ENCODE measurements around the gene DIAPH1.
A peak's percentile ranks its signal among the peaks of the same experiment; 100 is the strongest.

The DIAPH1 gene

DNA sequence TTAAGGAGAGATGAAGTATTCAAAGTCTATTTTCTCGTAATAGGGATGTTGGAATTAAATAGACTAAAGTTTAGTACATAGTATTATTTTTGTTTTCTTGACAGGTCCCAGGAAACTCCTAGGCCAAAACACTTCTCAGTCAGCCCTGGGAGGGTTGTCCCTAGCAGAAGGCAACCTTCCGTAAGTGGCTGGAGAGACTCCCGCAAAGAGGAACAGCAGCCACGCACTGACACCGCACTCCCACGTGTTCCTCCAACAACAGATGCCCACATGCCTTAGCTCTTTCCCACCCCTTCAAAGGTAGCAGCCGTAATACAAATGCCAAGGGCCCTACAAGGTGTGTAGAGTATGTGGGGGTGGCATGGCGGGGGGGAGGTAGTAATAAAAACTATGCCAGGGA is 101.5 kb downstream of the DIAPH1 start:
- no peak for DNase-seq

DNA sequence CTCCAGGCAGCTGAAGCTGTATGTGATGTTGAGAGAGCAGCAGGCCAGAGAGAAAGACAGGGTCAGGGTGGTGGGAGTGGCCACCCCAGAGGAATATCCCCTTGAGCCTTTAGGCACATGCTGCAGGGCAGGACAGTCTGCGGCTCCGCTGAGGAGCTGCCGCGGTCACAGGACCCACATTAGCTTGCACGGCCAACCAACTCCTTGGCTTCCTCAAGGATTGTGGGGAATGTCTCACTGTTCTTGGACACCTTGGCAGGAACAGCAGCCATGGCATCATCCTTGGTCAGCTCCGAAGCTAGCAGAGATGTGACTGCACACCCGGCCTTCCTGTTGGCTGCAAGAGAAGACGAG is 102.2 kb downstream of the DIAPH1 start:
- no peak for DNase-seq

DNA sequence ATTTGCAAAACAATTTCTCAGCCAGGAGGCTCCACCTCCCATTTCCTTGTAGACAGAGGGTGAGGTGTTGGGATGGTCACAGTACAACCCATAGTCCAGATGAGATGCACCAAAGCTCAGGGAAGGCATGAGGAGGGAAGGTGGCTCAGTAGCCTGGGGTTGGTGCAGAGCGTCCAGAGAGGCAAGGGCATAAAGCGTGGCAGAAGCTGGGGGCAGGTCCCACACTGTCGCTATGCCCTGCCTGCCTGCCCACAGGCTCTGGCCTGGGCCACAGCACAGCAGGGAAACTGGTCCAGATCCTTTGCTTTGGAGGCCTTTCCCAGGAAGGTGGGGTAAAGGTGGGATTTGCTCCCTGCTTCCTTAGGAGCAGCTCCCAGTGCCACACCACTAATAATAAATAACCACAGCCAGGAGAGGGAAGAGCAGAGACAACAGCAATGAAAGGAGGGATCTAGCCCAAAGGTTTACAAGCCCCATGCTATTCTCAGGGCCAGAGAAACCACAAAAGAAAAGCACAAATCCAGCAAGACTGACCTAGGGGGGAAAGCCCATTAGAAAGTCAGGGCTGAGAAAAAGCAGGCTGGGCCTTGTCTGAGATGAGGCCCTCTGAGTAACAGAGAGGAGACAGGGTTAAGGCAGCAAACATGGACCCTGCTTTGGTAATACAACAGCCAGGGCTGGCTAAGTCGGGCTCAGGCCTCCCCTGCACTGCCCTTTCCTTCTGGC is 102.7 kb downstream of the DIAPH1 start:
- no peak for DNase-seq

DNA sequence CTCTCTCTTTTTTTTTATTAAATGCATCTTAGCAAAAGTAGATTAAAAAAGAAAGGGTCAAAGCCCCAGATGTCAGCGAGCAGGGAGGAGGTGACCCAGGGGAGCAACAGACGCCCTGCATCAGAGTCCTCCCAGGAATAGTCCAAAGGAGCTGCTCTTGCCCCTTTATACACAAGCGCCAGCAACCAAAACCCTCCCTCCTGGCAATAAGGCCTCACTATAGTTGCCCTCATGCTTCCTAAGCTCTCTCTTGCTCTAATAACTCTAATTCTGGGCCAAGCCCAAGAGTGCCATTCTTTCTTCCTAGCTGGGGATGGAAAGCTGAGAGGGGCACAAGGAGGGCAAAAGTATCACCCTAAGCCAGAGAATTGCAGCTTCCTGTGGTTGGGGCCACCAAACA is 103.7 kb downstream of the DIAPH1 start:
- no peak for DNase-seq

DNA sequence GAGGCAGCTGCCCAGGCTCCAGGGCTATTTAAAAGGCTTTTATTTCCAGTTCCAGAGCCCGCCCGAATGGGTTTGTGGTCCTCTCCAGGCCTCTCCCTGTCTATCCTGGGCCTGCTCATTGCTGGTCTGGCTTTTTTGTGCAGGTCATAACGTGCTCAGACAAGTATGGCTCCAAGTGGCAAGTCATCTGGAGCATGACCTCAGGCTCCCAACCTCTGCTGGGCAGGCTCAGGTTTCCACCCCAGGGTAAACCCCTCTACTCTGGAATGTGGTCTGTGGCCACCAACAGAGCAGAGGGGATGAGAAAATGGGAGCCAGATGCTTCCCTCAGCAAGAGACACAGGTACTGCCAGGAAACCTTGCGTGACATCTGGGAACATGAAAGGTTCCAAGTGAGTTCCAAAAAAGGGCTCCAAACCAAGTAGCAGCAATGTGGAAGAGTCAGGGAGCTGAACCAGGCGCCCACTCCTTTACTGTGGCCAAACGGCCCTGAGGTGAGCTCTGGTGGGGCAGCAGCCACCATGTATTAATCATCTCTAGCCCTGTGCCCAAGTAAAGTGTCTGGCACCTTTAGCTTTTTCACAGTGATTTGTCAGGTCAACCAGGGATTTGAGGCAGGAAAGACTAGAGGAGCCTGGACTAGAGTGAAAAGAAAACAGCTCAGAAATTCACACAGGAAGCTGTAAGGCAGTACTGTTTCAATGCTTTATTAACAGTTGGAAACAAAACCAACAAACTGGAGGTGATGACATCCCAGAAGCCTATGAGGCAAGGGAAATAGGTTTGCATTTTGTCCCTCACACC is 104.3 kb downstream of the DIAPH1 start:
- DNase-seq, result no peak

DNA sequence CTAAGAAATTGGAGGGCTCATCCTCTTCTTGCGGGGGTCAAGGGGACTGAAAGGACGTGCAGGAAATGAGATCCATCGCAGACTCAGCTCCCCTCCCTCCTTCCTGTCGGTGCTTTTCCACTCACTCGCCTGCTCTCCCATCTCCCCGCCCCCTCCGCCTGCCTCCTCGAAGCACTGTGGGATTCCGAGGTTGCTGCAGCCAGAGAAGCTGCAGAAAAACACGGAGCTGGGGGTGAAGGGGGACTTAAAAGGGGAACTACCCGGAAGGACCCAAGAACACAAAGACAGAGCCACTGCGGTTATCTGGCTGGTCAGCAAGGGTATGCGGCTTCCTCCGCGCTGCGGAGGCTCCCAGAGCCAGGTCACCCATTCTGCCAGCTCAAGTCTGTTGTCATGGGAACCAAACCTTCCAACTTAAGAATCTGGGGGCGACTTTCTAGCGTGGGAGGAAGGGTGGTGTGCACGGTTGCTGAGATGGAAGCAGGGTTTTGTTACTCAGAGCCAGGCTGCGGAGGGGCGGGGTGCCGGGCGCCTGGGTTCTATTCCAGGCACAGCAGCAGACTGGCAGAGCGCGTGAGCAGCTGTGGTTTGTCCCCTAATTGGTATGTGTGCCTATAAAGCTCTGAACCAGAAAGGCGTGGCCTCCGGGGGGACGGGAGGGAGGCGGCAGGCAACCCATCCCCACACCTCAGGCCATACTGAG is 105.0 kb downstream of the DIAPH1 start:
- DNase-seq, result peak; percentile 70 to 80

DNA sequence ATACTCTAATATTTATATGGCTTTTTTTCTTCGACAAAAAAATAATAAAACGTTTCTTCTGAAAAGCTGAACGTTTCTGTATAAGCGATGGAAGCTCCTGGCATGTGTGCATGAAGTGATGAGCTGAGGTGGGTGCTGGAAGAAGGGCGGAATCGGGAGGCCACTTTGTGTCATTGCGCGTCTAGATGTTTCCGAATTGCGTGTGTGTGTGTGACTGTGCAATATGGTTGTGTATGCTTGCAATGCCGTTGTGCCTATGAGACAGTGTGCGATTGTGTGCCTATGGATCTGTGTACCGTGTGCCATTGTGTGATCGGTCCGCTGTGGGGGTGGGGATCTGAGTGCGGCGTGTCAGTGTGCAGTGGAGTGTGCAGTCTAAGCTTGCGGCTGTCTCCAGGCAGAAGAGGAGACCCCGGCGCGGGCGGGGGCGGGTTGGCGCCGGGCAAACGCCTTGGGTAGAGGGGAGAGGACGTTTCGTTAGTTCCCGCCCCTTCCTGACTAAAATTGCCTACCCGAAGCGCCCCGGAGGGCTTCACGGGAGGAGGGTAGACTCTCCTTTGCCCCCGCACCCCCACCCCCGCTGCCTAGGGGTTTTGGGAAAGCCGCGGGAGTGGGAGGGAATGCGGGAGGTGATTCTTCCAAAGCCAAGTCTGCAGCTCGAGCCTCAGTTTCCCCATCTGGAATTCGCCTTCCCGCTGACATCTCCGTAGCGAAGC is 105.7 kb downstream of the DIAPH1 start:
- DNase-seq, result peak; percentile 22 to 39

DNA sequence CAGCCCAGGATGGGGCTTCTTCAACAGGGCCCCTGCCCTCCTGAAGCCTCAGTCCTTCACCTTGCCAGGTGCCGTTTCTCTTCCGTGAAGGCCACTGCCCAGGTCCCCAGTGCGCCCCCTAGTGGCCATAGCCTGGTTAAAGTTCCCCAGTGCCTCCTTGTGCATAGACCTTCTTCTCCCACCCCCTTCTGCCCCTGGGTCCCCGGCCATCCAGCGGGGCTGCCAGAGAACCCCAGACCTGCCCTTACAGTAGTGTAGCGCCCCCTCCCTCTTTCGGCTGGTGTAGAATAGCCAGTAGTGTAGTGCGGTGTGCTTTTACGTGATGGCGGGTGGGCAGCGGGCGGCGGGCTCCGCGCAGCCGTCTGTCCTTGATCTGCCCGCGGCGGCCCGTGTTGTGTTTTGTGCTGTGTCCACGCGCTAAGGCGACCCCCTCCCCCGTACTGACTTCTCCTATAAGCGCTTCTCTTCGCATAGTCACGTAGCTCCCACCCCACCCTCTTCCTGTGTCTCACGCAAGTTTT is 106.3 kb downstream of the DIAPH1 start:
- DNase-seq, result peak; percentile 84 to 87

DNA sequence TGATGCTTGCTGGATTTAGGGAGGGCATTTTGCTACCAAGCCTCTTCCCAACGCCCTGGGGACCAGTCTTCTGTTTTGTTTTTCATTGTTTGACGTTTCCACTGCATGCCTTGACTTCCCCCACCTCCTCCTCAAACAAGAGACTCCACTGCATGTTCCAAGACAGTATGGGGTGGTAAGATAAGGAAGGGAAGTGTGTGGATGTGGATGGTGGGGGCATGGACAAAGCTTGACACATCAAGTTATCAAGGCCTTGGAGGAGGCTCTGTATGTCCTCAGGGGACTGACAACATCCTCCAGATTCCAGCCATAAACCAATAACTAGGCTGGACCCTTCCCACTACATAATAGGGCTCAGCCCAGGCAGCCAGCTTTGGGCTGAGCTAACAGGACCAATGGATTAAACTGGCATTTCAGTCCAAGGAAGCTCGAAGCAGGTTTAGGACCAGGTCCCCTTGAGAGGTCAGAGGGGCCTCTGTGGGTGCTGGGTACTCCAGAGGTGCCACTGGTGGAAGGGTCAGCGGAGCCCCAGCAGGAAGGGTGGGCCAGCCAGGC is 107.0 kb downstream of the DIAPH1 start:
- no peak for DNase-seq

DNA sequence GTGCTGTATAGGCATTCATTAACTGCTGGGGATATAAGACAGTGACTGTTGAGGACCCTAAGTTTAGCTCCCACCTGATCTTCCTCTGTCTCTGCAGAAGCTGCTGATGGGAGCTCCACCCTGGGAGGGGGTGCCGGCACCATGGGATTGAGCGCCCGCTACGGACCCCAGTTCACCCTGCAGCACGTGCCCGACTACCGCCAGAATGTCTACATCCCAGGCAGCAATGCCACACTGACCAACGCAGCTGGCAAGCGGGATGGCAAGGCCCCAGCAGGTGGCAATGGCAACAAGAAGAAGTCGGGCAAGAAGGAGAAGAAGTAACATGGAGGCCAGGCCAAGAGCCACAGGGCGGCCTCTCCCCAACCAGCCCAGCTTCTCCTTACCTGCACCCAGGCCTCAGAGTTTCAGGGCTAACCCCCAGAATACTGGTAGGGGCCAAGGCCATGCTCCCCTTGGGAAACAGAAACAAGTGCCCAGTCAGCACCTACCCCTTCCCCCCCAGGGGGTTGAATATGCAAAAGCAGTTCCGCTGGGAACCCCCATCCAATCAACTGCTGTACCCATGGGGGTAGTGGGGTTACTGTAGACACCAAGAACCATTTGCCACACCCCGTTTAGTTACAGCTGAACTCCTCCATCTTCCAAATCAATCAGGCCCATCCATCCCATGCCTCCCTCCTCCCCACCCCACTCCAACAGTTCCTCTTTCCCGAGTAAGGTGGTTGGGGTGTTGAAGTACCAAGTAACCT is 107.8 kb downstream of the DIAPH1 start:
- no peak for DNase-seq

DNA sequence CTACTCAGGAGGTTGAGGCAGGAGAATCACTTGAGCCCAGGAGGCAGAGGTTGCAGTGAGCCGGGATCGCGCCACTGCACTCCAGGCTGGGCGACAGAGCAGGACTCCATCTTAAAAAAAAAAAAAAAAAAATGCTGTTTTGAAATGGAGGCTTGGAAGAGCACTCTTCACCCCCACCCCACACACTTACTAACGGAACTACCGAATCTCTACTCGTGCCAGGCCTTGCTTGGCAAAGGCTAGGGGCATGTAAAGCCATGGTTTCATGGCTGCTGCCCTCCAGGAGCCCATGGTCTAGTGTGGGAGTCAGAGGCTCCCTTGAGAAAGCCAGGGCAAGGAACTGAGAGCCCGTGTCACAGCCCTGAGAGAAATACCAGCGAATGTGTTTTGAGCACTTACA is 108.6 kb downstream of the DIAPH1 start:
- DNase-seq, result no peak

DNA sequence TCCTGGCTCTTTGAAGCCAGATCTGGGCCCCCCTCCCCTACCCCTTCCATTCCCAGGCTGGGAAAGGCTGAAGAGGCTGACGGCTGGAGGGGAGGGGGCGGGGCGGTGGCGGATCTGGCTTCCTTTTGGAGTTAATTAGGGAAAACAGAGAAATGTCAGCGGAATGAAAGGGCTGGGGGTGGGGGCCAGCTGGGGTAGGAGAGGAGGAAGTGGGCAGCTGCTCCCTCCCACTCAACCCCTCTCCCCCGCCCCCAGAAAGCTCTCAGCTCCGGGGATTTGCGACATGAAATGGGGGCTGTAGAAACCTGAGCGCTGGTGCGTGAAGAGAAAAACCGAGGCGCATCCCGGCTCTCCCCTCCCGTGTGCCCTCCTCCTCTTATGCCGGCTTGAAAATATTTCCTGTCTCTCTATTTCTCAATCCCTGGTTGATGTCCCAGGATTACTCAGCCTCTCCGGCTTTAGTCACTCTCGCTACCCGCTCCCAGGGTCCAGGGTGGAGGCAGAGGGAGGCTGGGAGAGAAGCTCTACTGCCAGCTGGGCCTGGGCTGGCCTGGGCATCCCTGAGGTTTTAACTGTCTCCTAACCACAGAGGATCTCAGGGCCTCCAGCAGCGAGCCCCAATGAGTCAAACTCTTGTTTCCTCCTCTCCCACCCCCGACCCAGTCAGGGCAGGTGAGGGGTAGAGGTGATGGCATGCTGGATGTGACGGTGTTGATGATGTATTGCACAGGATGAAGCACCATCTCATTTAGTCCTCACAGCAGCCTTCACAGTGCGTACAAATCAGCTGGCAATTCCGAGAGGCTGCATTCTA is 109.8 kb downstream of the DIAPH1 start:
- DNase-seq, result no peak

DNA sequence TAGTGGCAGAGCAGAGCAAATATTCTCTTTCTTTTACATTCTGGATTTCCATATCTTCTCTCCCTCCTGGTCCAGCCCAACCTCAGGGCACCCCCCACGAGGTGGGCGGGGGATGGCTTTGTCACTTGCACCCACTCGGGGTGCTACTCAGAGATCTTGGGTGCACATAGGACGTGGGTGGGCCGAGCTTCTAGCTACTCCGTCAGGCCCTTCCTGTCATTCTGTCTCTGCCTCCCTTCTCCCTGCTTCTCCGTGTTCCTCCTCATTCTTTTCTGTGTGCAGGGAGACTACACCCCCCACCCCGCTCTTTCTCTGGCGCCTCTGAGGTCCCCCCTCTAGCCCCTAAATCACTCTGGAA is 110.4 kb downstream of the DIAPH1 start:
- DNase-seq, result no peak

DNA sequence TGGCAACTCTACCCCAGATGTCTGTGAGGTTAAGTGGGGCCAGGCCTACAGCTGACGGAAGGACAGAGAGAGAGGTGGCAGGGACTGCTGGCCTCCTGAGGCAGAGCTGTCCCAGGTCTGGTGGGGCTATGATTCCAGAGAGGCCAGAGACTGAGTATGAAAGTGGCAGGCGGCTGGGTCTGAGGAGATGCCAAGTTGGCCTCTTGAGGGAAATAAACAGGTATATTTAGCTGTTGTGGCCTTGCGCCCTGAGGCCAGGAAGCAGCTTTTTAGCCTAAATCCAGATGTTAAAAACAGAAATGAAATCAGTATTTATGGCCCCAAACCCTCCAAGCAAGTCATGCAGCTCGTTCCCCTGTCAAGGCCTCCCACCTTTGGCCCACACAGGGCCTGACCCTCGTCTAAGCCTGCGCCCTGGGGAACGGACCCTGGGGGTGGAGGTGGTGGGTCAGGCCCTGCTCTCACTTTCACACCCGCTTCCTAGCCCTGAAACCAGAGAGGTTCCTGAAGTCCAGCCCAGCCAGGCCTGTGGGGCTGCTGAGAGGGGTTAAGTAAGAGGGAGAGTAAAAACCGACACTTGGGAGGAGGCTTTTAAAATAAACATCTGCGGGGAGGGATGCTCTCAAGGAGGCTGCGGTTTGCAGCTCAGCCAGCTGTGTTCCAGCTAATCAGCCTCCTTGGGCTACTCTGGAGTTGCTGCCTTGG is 111.3 kb downstream of the DIAPH1 start:
- DNase-seq, result no peak

DNA sequence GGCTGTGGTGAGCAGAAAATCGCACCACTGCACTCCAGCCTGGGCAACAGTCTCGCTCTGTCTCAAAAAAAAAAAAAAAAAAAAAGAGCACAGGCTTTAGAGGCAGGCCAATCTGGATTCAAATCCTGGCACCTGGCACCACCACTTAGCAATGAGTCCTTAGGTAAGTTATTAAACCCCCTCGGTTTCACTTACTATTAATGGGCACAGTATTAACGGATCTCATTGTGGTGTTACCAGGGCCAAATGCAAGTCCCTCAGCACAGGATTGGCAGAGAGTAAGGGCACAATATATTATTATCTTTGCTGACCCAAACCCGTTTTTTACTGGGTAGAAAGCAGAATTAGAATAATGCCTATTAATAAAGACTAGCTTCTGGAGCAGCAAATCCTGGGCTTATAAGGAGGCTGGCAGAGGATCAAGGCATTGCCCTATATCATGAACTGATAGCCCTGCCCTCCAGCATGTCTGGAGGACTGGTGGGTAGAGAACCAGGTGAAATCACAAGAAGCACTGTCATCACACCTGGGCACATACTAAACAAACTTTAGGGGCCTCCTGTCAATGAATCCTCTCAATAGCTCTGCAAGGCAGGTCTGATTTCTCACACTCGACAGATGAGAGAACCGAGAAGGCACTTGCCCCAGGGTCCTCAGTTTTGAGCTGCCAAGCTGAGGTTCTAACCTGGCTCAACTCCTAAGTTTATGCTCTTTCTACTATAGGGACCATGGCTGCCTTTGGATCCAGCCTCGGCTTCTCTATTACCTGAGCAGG is 112.2 kb downstream of the DIAPH1 start:
- no peak for DNase-seq

DNA sequence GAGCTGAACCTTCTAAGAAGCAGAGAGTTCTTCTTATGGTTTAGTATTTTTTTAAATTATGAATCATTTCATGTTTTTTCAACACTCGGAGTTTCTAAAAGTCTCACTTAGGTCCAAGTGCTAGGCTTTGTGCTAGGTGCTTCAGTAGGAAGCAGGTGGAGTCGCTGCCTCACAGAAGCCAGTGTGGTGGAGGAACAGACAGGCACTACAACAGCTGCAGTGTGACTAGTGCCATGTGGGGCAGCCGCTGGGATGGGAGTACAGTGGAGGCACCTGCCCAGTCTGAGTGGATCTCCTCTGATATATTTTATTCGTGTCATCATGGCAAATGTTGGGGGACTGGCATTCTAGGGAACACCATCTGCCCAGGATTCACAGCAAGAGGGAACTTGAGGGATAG is 114.6 kb downstream of the DIAPH1 start:
- DNase-seq, result no peak

DNA sequence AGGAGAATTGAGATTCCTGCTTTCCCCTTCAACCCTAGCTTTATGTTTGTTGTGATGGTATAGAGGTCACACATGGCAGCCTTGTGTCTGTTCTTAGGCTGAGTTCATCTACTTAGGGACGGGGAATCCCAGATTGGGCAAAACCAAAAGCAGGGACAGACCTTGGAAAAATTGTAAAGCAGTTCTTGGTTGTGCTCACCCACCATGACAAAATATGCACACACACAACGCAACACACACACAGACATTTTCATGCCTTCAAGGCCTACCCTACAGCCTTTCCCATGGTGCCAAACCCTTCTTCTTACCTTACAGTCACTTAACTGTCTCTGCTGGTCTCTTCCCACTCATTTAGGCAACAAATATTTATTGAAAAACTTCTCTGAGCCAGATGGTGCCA is 115.1 kb downstream of the DIAPH1 start:
- no peak for DNase-seq

DNA sequence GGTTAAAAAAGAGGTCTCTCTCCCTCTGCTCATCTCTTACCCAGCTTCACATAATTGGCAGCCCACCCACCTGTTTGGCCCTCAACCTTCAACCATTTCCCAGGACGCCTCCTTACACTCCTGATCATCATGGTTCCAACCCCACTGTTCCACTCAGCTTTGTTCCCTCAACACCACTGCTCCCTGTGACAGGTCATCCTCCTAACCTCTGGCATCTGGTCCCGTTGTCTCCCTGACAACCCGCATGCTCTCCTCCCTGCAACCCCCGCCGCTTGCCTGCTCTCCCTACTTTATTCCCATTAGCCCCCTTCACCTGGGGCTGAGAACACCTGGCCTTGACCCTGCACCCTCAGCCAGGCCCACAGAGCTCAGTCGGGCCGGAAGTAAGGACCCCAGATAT is 117.0 kb downstream of the DIAPH1 start:
- DNase-seq, result no peak

DNA sequence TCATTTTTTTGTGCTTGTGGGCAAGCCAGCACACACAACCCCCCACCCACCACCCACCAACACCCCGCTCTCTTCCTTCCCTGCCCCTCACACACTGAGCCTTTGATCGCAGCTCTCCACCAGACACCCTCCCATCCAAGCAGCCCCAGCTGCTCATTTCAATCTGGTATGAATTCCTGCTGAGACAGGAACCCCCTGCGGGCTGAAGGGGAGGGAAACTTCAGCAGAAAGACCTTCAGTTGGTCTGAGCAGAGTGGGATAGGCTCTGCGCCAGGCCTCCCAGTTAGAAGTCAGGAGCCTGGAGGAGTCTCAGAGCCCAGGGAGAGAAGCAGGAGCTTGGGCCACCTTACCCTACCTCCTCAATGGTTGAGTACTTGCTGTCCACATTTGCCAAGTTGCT is 122.8 kb downstream of the DIAPH1 start:
- no peak for DNase-seq

DNA sequence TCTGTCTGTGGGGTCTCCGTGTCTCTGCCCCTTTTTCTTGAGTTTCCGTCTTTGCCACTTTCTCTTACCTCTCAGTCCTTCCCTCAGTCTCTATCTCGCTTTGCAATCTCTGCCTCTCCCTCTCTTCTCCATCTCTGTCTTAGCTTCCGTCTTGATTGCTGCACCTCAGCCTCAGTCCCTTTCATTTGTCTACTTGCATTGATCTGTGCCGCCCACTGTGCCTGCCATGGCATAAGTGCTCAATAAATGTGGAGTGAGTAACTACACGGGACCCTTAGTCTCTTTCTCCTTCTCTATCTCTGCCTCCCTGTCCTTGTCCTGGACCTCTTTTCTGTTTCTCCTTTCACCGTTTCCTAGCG is 123.4 kb downstream of the DIAPH1 start:
- no peak for DNase-seq
